22Rv1 (cell line): ENCODE data around the gene ZNF500.

Experiments
- H3K27ac ChIP-seq: fragments of 450-650 bp; 2 replicates; pipeline ENCODE4 v1.5.1; 2017
- CTCF ChIP-seq: fragments of 450-650 bp; IDR thresholded peaks from 2 replicates; pipeline ENCODE4 v1.5.1; 2017; ENCODE audit warnings: mild to moderate bottlenecking
- ZFX ChIP-seq: fragments of 450-650 bp; IDR thresholded peaks from 2 replicates; pipeline ENCODE4 v1.6.1; 2017; ENCODE audit warnings: antibody characterized with exemption, borderline replicate concordance

Gene ZNF500

GRCh38 chr16:4760221-4760910 lies 6.6 kb downstream of the ZNF500 start:
- no peak overlapping the region for H3K27ac ChIP-seq
- TF ChIP-seq CTCF (no peak), ZFX (no peak)

- H3K27ac ChIP-seq: no peak overlapping the region
- TF ChIP-seq CTCF (no peak), ZFX (no peak)
These were observed 11.3 kb downstream of the ZNF500 start for GRCh38 chr16:4755687-4756086.

GRCh38 chr16:4754865-4755264 lies 12.1 kb downstream of the ZNF500 start:
- TF ChIP-seq CTCF (no peak), ZFX (no peak)

GRCh38 chr16:4753227-4753626 lies 13.7 kb downstream of the ZNF500 start:
- no peak overlapping the region for H3K27ac ChIP-seq
- no peak for TF ChIP-seq ZFX
- no peak for TF ChIP-seq CTCF

More at GRCh38 chr16:4754865-4755264, 12.1 kb downstream of the ZNF500 start:
- H3K27ac ChIP-seq: no peak overlapping the region

- no peak overlapping the region for H3K27ac ChIP-seq
- TF ChIP-seq CTCF (no peak), ZFX (no peak)
These were observed 14.4 kb downstream of the ZNF500 start for GRCh38 chr16:4752351-4753100.

- TF ChIP-seq CTCF (no peak), ZFX (no peak)
- no peak overlapping the region for H3K27ac ChIP-seq
These were observed 16.1 kb downstream of the ZNF500 start for GRCh38 chr16:4750896-4751295.

GRCh38 chr16:4749700-4750257 lies 17.2 kb downstream of the ZNF500 start:
- H3K27ac ChIP-seq: no peak overlapping the region
- TF ChIP-seq ZFX: no peak
- no peak for TF ChIP-seq CTCF
